ENCODE measurements around the gene ATIC.

- no peak for TF ChIP-seq POLR2AphosphoS5 (IDR thresholded peaks at IDR 0.05)
- TF ChIP-seq POLR2A (IDR thresholded peaks at IDR 0.05), result no peak
These were observed 45.1 kb downstream of the ATIC start for GRCh38 chr2:215356948-215357461.

Data from breast epithelium (tissue), 3 donors.